PC-3 (cell line): ENCODE measurements around the gene NKAIN2.

ENCODE experiments used
- EZH2 ChIP-seq: fragments of 300-600 bp; sonication (generic); IDR thresholded peaks from one replicate; pipeline ENCODE4 v1.6.1; 2017; ENCODE audit warnings: antibody characterized with exemption, mild to moderate bottlenecking, low read length; ENCODE audit not compliant: unreplicated experiment
- TF ChIP-seq, protein P1 (sequence below): fragments of 300-600 bp; sonication (generic); conservative IDR thresholded peaks from 2 replicates; pipeline ENCODE4 v1.5.1; 2017; ENCODE audit warnings: antibody characterized with exemption, low read depth, mild to moderate bottlenecking, low read length

DNA sequence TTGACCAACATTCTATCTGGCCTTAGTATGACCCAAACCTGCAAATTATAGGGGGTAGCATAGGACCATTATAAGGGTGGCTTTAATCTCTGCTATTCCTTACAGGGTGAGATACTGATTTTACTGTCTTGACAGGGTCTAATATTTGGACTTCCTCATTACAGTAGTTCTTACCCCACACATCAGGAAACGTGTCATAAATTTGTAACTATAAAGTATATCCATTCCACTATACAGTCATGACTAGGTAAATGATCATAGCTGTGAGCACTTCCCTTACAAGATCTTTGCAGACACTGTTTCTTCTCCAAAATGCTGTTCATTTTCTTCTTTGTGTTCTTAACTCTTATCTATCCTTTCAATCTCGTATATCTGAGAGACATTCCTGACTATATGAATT, 639.9 kb downstream of the NKAIN2 start:
- TF ChIP-seq, protein P1, sequence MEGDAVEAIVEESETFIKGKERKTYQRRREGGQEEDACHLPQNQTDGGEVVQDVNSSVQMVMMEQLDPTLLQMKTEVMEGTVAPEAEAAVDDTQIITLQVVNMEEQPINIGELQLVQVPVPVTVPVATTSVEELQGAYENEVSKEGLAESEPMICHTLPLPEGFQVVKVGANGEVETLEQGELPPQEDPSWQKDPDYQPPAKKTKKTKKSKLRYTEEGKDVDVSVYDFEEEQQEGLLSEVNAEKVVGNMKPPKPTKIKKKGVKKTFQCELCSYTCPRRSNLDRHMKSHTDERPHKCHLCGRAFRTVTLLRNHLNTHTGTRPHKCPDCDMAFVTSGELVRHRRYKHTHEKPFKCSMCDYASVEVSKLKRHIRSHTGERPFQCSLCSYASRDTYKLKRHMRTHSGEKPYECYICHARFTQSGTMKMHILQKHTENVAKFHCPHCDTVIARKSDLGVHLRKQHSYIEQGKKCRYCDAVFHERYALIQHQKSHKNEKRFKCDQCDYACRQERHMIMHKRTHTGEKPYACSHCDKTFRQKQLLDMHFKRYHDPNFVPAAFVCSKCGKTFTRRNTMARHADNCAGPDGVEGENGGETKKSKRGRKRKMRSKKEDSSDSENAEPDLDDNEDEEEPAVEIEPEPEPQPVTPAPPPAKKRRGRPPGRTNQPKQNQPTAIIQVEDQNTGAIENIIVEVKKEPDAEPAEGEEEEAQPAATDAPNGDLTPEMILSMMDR, result no peak
- no peak for TF ChIP-seq EZH2
